Astrocyte (in vitro differentiated cells and primary cell): Measurements from ENCODE around the gene ACAA1.

Experiments used
- CTCF ChIP-seq: IDR thresholded peaks from 2 replicates; pipeline ENCODE4 v1.5.1; 2011; ENCODE audit warnings: low read depth, mild to moderate bottlenecking, inconsistent platforms, low read length, moderate library complexity; ENCODE audit not compliant: insufficient read depth
- EZH2 ChIP-seq: IDR thresholded peaks from 2 replicates; pipeline ENCODE4 v1.6.1; 2012; ENCODE audit warnings: mild to moderate bottlenecking, low read length, inconsistent platforms; ENCODE audit not compliant: insufficient read depth

GRCh38 chr3:38112378-38112761, 24.6 kb downstream of the ACAA1 start:
- TF ChIP-seq CTCF (no peak), EZH2 (no peak)
